ENCODE data around the gene PRKAG2. TPM values are rescaled to one million over a fixed set of nuclear protein-coding genes. Genes with fewer than 3 reads are reported as not detected.

The PRKAG2 gene
- total RNA-seq, 1 donor from 2014 or later = 17.9 TPM

DNA sequence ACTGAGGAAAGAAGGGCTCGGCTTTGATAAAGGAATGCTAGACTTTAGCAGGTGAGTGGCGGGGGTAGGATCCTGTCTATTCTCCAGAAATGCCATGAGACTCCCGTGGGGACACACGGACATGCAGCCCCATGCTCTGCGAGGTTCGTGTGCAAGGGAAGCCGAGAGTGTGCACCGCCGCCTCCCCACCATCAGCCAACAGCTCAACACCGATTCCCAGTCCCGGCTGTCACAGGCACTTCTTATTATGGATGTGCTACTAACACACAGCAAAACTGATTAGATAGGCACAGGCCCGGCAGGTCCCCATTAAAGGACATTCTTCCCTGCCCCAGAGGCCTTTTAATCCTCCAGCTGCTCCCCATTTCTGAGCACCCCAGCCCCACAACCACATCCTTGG lies 154.4 kb downstream of the PRKAG2 start:
- no peaks in the 10 kb centered on the region for H3K36me3 Mint-ChIP-seq
- DNase-seq (ENCODE audit: extremely low spot score, unreplicated experiment) = no peak
- H3K27me3 Mint-ChIP-seq = peaks cover 4% of the 10 kb centered on the region
- TF ChIP-seq, protein P1, sequence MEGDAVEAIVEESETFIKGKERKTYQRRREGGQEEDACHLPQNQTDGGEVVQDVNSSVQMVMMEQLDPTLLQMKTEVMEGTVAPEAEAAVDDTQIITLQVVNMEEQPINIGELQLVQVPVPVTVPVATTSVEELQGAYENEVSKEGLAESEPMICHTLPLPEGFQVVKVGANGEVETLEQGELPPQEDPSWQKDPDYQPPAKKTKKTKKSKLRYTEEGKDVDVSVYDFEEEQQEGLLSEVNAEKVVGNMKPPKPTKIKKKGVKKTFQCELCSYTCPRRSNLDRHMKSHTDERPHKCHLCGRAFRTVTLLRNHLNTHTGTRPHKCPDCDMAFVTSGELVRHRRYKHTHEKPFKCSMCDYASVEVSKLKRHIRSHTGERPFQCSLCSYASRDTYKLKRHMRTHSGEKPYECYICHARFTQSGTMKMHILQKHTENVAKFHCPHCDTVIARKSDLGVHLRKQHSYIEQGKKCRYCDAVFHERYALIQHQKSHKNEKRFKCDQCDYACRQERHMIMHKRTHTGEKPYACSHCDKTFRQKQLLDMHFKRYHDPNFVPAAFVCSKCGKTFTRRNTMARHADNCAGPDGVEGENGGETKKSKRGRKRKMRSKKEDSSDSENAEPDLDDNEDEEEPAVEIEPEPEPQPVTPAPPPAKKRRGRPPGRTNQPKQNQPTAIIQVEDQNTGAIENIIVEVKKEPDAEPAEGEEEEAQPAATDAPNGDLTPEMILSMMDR (conservative IDR thresholded peaks at IDR 0.05) = no peak
- peaks cover 11% of the 10 kb centered on the region for H3K4me1 Mint-ChIP-seq (ENCODE audit: unreplicated experiment)
- H3K4me3 Mint-ChIP-seq = no peak overlapping the region
- H3K9me3 Mint-ChIP-seq = no peaks in the 10 kb centered on the region
- no peak overlapping the region for H3K27ac Mint-ChIP-seq

DNA sequence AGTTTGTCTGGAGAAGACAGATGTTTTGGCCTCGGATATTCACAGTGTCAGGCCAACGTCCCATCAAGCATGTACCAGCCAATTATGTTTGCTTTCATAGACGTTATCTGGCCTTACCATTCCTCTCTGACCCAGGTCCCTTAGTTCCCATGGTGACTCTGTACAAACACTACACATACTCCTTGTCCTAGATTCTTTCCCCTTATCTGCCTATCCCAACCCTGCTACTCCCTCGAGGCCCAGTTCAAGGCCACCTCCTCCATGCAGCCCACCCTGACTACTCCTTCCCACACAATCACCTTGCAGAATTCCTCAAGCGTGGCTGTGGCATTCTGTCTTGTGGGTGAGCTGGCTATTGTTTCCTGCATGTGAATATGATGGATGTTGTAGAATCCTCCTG lies 155.2 kb downstream of the PRKAG2 start:
- Mint-ChIP-seq H3K9me3 (no peaks in the 10 kb centered on the region), H3K27ac (no peak overlapping the region), H3K36me3 (no peaks in the 10 kb centered on the region), H3K4me1 (ENCODE audit: unreplicated experiment) (peaks cover 11% of the 10 kb centered on the region), H3K27me3 (peaks cover 4% of the 10 kb centered on the region), H3K4me3 (no peak overlapping the region)
- DNase-seq (ENCODE audit: extremely low spot score, unreplicated experiment) = no peak
- TF ChIP-seq, protein P1 (conservative IDR thresholded peaks at IDR 0.05) = no peak

DNA sequence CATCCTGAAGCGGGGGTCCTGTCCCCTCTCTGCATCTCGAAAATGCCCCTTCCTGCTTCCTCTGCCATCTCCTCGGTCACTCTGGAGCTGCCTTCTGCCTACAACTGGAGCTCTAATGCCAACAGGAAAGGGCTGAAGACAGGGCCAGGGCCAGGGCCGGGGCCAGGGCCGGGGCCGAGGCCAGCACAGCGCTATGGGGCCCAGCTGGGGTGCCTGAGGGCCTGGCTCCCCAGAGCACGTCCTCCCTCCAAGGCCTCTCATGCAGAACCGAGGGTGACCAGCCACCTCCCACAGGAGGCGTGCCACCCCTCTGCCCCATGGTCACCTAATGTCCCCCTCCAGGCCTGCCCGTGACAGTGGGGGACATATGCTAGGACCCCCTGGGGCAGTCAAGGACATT lies 155.7 kb downstream of the PRKAG2 start:
- Mint-ChIP-seq H3K27ac (no peak overlapping the region), H3K27me3 (peaks cover 4% of the 10 kb centered on the region), H3K36me3 (no peaks in the 10 kb centered on the region), H3K4me1 (ENCODE audit: unreplicated experiment) (peaks cover 12% of the 10 kb centered on the region), H3K9me3 (no peaks in the 10 kb centered on the region), H3K4me3 (no peak overlapping the region)
- TF ChIP-seq, protein P1 (conservative IDR thresholded peaks at IDR 0.05) = no peak
- no peak for DNase-seq (ENCODE audit: extremely low spot score, unreplicated experiment)

DNA sequence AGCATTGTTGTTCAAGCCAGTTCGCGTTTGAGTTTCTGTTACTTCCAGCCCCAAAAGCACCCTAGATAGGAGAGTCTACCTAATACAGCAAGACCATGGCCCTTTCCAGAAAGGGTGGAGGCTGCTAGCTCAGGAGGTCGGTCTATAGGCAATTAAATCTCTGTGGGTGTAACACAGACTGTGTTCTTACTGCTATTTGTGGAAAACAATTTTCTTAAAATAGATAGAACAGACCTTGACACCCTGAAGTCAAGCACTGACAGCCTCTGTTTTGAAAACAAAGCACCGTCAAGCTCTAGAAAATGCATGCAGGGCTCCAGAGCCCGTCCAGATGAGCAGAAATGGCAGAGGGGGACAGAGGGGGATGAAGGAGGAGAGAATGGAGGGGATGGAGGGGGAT lies 156.6 kb downstream of the PRKAG2 start:
- TF ChIP-seq, protein P1 (conservative IDR thresholded peaks at IDR 0.05) = no peak
- no peak for DNase-seq (ENCODE audit: extremely low spot score, unreplicated experiment)
- peaks cover 4% of the 10 kb centered on the region for H3K27me3 Mint-ChIP-seq
- H3K4me1 Mint-ChIP-seq (ENCODE audit: unreplicated experiment) = peaks cover 16% of the 10 kb centered on the region
- H3K27ac Mint-ChIP-seq = no peak overlapping the region
- no peaks in the 10 kb centered on the region for H3K36me3 Mint-ChIP-seq
- no peak overlapping the region for H3K4me3 Mint-ChIP-seq
- H3K9me3 Mint-ChIP-seq = no peaks in the 10 kb centered on the region

DNA sequence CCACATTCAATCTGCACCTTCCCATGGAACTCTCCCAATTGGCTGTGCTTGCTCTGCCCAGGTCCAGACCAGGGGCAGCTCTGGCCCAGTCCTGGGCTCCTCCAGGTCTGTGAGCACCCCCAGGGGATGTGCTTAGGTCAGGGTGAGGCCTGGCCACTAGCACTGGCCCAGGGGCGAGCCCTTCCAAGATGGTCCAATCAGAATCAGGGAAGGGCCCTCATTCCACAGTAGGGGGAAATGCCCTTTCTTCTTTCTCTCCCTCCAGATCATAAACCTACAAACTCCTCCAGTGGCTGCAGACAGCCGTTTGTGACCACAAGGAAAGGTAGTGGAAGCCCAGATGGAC lies 157.0 kb downstream of the PRKAG2 start:
- H3K4me1 Mint-ChIP-seq (ENCODE audit: unreplicated experiment) = peaks cover 16% of the 10 kb centered on the region
- H3K27me3 Mint-ChIP-seq = peaks cover 4% of the 10 kb centered on the region
- no peaks in the 10 kb centered on the region for H3K36me3 Mint-ChIP-seq
- no peaks in the 10 kb centered on the region for H3K9me3 Mint-ChIP-seq
- no peak overlapping the region for H3K27ac Mint-ChIP-seq
- no peak for DNase-seq (ENCODE audit: extremely low spot score, unreplicated experiment)
- no peak overlapping the region for H3K4me3 Mint-ChIP-seq
- TF ChIP-seq, protein P1 (conservative IDR thresholded peaks at IDR 0.05) = no peak

Data from type B pancreatic cell (in vitro differentiated cells).